ENCODE results near the gene MAN1B1. TPM values are rescaled to one million over a fixed set of nuclear protein-coding genes. Genes with fewer than 3 reads are reported as not detected.

The MAN1B1 gene
- total and polyA plus RNA-seq, 4 donors = 19.9 to 31.8 (median 26.5) TPM

DNA sequence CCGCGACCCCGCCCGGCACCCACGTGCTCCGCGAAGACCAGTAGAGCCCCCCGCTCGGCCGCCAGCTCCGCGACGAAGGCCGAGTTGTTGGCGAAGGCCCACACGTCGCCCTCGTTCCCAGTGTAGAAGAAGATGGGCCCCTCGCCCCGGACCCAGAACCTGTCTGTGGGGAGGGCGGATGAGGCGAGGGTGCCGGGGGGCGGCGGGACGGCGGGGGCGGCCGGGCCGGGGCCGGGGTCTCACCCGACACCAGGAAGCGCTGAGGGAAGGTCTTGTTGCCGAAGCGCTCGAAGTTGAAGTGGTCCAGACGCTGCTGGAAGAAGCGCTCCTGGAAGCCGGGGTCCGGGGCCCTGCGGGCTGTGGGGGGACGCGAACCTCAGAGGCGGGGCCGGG is 27.4 kb downstream of the MAN1B1 start:
- Histone ChIP-seq H3K4me1 (ENCODE audit: control insufficient read depth in 4 of 4, insufficient read depth in 4 of 4, low read length in 3 of 4) (peaks cover 4 to 7% (median 5%) of the 10 kb centered on the region in 4 donors), H3K9ac (ENCODE audit: low read depth in 1 of 2, low read length in 2 of 2) (no peak overlapping the region), H3K27me3 (ENCODE audit: control insufficient read depth in 4 of 4, insufficient read depth in 4 of 4, low read length in 3 of 4) (no peaks in the 10 kb centered on the region), H3K36me3 (ENCODE audit: control insufficient read depth in 4 of 4, insufficient read depth in 3 of 4, low read depth in 1 of 4, low read length in 3 of 4) (peaks cover 0 to 7% (median 4%) of the 10 kb centered on the region in 4 donors), H3K4me3 (ENCODE audit: low read depth in 1 of 3, low read length in 3 of 3) (peak overlapping the region in 2 of 3 donors; percentile 47 to 75), H3K27ac (ENCODE audit: low read depth in 1 of 2, low read length in 2 of 2) (no peak overlapping the region), H3K9me3 (ENCODE audit: control insufficient read depth in 4 of 4, low read length in 3 of 4) (no peaks in the 10 kb centered on the region)
- no peak for DNase-seq (ENCODE audit: low spot score)
- no peak for TF ChIP-seq EGR1 (IDR thresholded peaks at IDR 0.05; ENCODE audit: low read depth in 2 of 2)
- TF ChIP-seq, protein P1, sequence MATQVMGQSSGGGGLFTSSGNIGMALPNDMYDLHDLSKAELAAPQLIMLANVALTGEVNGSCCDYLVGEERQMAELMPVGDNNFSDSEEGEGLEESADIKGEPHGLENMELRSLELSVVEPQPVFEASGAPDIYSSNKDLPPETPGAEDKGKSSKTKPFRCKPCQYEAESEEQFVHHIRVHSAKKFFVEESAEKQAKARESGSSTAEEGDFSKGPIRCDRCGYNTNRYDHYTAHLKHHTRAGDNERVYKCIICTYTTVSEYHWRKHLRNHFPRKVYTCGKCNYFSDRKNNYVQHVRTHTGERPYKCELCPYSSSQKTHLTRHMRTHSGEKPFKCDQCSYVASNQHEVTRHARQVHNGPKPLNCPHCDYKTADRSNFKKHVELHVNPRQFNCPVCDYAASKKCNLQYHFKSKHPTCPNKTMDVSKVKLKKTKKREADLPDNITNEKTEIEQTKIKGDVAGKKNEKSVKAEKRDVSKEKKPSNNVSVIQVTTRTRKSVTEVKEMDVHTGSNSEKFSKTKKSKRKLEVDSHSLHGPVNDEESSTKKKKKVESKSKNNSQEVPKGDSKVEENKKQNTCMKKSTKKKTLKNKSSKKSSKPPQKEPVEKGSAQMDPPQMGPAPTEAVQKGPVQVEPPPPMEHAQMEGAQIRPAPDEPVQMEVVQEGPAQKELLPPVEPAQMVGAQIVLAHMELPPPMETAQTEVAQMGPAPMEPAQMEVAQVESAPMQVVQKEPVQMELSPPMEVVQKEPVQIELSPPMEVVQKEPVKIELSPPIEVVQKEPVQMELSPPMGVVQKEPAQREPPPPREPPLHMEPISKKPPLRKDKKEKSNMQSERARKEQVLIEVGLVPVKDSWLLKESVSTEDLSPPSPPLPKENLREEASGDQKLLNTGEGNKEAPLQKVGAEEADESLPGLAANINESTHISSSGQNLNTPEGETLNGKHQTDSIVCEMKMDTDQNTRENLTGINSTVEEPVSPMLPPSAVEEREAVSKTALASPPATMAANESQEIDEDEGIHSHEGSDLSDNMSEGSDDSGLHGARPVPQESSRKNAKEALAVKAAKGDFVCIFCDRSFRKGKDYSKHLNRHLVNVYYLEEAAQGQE (IDR thresholded peaks at IDR 0.05) = no peak
- no peak for TF ChIP-seq HNF4A (conservative IDR thresholded peaks at IDR 0.05)
- TF ChIP-seq, protein P2, sequence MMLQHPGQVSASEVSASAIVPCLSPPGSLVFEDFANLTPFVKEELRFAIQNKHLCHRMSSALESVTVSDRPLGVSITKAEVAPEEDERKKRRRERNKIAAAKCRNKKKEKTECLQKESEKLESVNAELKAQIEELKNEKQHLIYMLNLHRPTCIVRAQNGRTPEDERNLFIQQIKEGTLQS (IDR thresholded peaks at IDR 0.05) = no peak
- no peak for TF ChIP-seq FOXA2 (IDR thresholded peaks at IDR 0.05)
- no peak for TF ChIP-seq RXRA (IDR thresholded peaks at IDR 0.05)
- TF ChIP-seq, protein P3, sequence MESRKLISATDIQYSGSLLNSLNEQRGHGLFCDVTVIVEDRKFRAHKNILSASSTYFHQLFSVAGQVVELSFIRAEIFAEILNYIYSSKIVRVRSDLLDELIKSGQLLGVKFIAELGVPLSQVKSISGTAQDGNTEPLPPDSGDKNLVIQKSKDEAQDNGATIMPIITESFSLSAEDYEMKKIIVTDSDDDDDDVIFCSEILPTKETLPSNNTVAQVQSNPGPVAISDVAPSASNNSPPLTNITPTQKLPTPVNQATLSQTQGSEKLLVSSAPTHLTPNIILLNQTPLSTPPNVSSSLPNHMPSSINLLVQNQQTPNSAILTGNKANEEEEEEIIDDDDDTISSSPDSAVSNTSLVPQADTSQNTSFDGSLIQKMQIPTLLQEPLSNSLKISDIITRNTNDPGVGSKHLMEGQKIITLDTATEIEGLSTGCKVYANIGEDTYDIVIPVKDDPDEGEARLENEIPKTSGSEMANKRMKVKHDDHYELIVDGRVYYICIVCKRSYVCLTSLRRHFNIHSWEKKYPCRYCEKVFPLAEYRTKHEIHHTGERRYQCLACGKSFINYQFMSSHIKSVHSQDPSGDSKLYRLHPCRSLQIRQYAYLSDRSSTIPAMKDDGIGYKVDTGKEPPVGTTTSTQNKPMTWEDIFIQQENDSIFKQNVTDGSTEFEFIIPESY (IDR thresholded peaks at IDR 0.05) = no peak
- 3% methylated on average over 45 of the region's 45 CpGs for WGBS

DNA sequence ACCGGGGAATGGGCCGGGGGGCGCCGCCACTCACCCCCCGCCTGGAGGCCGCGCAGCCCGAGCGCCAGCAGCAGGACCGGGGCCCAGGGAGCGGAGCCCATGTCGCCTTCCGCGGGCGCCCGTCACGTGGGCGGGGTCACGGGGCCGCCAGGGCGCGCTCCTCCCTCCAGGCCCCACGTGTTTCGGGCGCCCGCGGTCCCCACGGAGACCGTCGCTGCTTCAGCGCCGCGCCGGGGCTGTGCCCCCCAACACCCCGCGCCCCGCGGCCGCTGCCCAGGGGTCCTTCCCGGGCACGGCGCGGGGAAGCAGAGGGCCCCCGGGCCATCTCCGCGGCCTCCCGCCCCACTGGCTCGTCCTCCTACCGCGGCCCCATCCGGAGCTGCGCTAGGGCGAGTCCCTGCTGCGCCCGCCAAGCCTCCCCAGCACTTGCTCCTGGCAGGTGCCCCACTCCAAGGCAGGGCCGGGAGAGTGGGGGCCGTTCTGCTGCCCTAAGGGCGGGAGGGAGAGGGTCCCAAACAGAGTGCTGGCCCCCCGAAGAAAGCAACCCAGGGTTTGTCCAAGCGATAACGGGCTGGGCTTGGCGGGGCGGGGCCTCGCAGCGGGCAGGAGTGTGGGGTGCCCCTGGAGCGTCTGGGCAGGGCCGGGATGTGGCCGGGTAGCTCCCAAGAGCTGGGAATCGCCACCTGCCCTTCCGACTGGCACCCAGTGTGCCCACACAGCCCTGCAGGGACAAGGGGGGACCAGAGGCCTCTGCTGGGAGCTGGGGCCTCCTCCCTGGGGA is 28.0 kb downstream of the MAN1B1 start, which contains the start of gene DPP7:
DPP7 (minus strand) TSS at position 121 of the 781 bp plus-strand sequence; CDS start at position 101, 20 bp downstream.
- H3K27ac ChIP-seq (ENCODE audit: low read depth in 1 of 2, low read length in 2 of 2) = no peak within 1 kb of the TSS
- TF ChIP-seq NR2F2 (IDR thresholded peaks at IDR 0.05) = no peak
- TF ChIP-seq, protein P1 (IDR thresholded peaks at IDR 0.05) = no peak
- no peak for TF ChIP-seq TAF1 (conservative IDR thresholded peaks at IDR 0.05)
- no peak for TF ChIP-seq GABPA (IDR thresholded peaks at IDR 0.05 in 1 of 2, conservative IDR thresholded peaks at IDR 0.05 in 1 of 2)
- no peak for TF ChIP-seq FOXA1 (IDR thresholded peaks at IDR 0.05)
- TF ChIP-seq, protein P3 (IDR thresholded peaks at IDR 0.05) = no peak
- TF ChIP-seq, protein P4, sequence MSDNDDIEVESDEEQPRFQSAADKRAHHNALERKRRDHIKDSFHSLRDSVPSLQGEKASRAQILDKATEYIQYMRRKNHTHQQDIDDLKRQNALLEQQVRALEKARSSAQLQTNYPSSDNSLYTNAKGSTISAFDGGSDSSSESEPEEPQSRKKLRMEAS (IDR thresholded peaks at IDR 0.05) = no peak
- no peak for TF ChIP-seq HNF4G (IDR thresholded peaks at IDR 0.05)
- no peak for TF ChIP-seq FOXA2 (IDR thresholded peaks at IDR 0.05)
- no peak for TF ChIP-seq RXRA (IDR thresholded peaks at IDR 0.05)
- no peak for TF ChIP-seq JUND (IDR thresholded peaks at IDR 0.05)
- TF ChIP-seq EGR1 (IDR thresholded peaks at IDR 0.05; ENCODE audit: low read depth in 2 of 2) = no peak
- no peak for TF ChIP-seq HNF4A (conservative IDR thresholded peaks at IDR 0.05)
- no peak for TF ChIP-seq RAD21 (IDR thresholded peaks at IDR 0.05)
- no peak for TF ChIP-seq SP1 (IDR thresholded peaks at IDR 0.05)
- TF ChIP-seq, protein P5, sequence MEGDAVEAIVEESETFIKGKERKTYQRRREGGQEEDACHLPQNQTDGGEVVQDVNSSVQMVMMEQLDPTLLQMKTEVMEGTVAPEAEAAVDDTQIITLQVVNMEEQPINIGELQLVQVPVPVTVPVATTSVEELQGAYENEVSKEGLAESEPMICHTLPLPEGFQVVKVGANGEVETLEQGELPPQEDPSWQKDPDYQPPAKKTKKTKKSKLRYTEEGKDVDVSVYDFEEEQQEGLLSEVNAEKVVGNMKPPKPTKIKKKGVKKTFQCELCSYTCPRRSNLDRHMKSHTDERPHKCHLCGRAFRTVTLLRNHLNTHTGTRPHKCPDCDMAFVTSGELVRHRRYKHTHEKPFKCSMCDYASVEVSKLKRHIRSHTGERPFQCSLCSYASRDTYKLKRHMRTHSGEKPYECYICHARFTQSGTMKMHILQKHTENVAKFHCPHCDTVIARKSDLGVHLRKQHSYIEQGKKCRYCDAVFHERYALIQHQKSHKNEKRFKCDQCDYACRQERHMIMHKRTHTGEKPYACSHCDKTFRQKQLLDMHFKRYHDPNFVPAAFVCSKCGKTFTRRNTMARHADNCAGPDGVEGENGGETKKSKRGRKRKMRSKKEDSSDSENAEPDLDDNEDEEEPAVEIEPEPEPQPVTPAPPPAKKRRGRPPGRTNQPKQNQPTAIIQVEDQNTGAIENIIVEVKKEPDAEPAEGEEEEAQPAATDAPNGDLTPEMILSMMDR (IDR thresholded peaks at IDR 0.05; ENCODE audit: low read depth, low read length, missing input control) = no peak

More for the DNA sequence above, 28.0 kb downstream of the MAN1B1 start, which contains the start of gene DPP7:
- H3K4me1 ChIP-seq (ENCODE audit: control insufficient read depth in 4 of 4, insufficient read depth in 4 of 4, low read length in 3 of 4) = peaks cover 4 to 7% (median 5%) of the 10 kb centered on the region in 4 donors
- WGBS = 8% methylated on average over 70 of the region's 70 CpGs
- H3K9ac ChIP-seq (ENCODE audit: low read depth in 1 of 2, low read length in 2 of 2) = no peak within 1 kb of the TSS
- no peaks in the 10 kb centered on the region for H3K27me3 ChIP-seq (ENCODE audit: control insufficient read depth in 4 of 4, insufficient read depth in 4 of 4, low read length in 3 of 4)
- H3K4me3 ChIP-seq (ENCODE audit: low read depth in 1 of 3, low read length in 3 of 3) = peak within 1 kb of the TSS in 2 of 3 donors; percentile 47 to 75
- peaks cover 0 to 6% (median 2%) of the 10 kb centered on the region in 4 donors for H3K36me3 ChIP-seq (ENCODE audit: control insufficient read depth in 4 of 4, insufficient read depth in 3 of 4, low read depth in 1 of 4, low read length in 3 of 4)
- H3K9me3 ChIP-seq (ENCODE audit: control insufficient read depth in 4 of 4, low read length in 3 of 4) = no peaks in the 10 kb centered on the region
- DNase-seq (ENCODE audit: low spot score) = peak; percentile 75
